Brain microvascular endothelial cell (primary cell): ENCODE results near the gene ST6GALNAC6.

ENCODE experiments used
- DNase-seq: peaks from one replicate; pipeline ENCODE4 v3.0.0-alpha.2; 2020
- H3K27ac ChIP-seq: fragments of 250-450 bp; sonication (Bioruptor Pico); 2 replicates; pipeline ENCODE4 v1.5.1; 2020; ENCODE audit warnings: mild to moderate bottlenecking, moderate library complexity
- H3K27me3 ChIP-seq: fragments of 250-450 bp; sonication (Bioruptor Pico); replicated peaks from 2 replicates; pipeline ENCODE4 v1.5.1; 2020; ENCODE audit warnings: mild to moderate bottlenecking
- H3K36me3 ChIP-seq: fragments of 250-450 bp; sonication (Bioruptor Pico); replicated peaks from 2 replicates; pipeline ENCODE4 v1.5.1; 2020; ENCODE audit warnings: mild to moderate bottlenecking
- H3K4me3 ChIP-seq: 2 replicates; pipeline ENCODE4 v1.5.1; 2011; ENCODE audit warnings: low read depth, mild to moderate bottlenecking, control low read depth, low read length, moderate library complexity
- CTCF ChIP-seq: IDR thresholded peaks from 2 replicates; pipeline ENCODE4 v1.5.1; 2011; ENCODE audit warnings: low read depth, mild to moderate bottlenecking, moderate library complexity, low read length, control low read depth, inconsistent platforms; ENCODE audit errors: missing control alignments
- in situ Hi-C: cut with HindIII; loops from 2 replicates; pipeline ENCODE4 v1.10.0; 2017; ENCODE audit warnings: low sequenced_read_pairs, low pct_ligation_motif_present

Gene ST6GALNAC6

GRCh38 chr9:127921557-127922120 lies 22.2 kb upstream of the ST6GALNAC6 start:
- in situ Hi-C loops = no loop called here
- DNase-seq = no peak
- TF ChIP-seq CTCF = peak; percentile 87
- Histone ChIP-seq H3K4me3 (peak overlapping the region; percentile 12), H3K27ac (no peak overlapping the region), H3K27me3 (no peaks in the 10 kb centered on the region), H3K36me3 (no peaks in the 10 kb centered on the region)

- no peak for TF ChIP-seq CTCF
- in situ Hi-C loops = no loop called here
- H3K27me3 ChIP-seq = no peaks in the 10 kb centered on the region
- H3K27ac ChIP-seq = no peak overlapping the region
- no peak overlapping the region for H3K4me3 ChIP-seq
- no peaks in the 10 kb centered on the region for H3K36me3 ChIP-seq
- DNase-seq = no peak
These were observed 21.4 kb upstream of the ST6GALNAC6 start for GRCh38 chr9:127920794-127921193.

GRCh38 chr9:127919253-127919815 lies 19.9 kb upstream of the ST6GALNAC6 start:
- peak overlapping the region; percentile 66 for H3K27ac ChIP-seq
- DNase-seq = peak; percentile 98
- no peak for TF ChIP-seq CTCF
- no peak overlapping the region for H3K4me3 ChIP-seq
- no peaks in the 10 kb centered on the region for H3K27me3 ChIP-seq
- H3K36me3 ChIP-seq = no peaks in the 10 kb centered on the region
- in situ Hi-C loops = no loop called here

GRCh38 chr9:127918183-127919107 lies 19.0 kb upstream of the ST6GALNAC6 start:
- H3K27ac ChIP-seq = peak overlapping the region; percentile 11
- no peak overlapping the region for H3K4me3 ChIP-seq

GRCh38 chr9:127917603-127918002 lies 18.2 kb upstream of the ST6GALNAC6 start:
- peaks cover 7% of the 10 kb centered on the region for H3K36me3 ChIP-seq
- no peak for DNase-seq
- H3K27ac ChIP-seq = no peak overlapping the region
- no peak for TF ChIP-seq CTCF
- no peak overlapping the region for H3K4me3 ChIP-seq
- in situ Hi-C loops = no loop called here
- no peaks in the 10 kb centered on the region for H3K27me3 ChIP-seq

More at GRCh38 chr9:127918183-127919107, 19.0 kb upstream of the ST6GALNAC6 start:
- no peaks in the 10 kb centered on the region for H3K27me3 ChIP-seq
- TF ChIP-seq CTCF = peak; percentile 36
- no peaks in the 10 kb centered on the region for H3K36me3 ChIP-seq
- in situ Hi-C loops = no loop called here
- no peak for DNase-seq
